Left lobe of liver (tissue), 2 donors: ENCODE data around the gene IL12RB1. TPM values are rescaled to one million over a fixed set of nuclear protein-coding genes. Genes with fewer than 3 reads are reported as not detected.
"Not testable (repeated sequence)": the region's sequence is repeated elsewhere in the genome, so short reads cannot be mapped to it uniquely, and the experiment has no call there.

Experiments
- ATAC-seq: fragments of 200-7000 bp; cut with Tn5 transposase; one replicate; pipeline ENCODE4 v1.9.1; 2020; ENCODE audit warnings: mild to moderate bottlenecking, moderate library complexity
- DNase-seq: peaks from one replicate; pipeline ENCODE4 v3.0.0-alpha.2; 2020; ENCODE audit warnings: low spot score
- total RNA-seq: library from RNA; stranded (reverse); gene quantifications from one replicate; pipeline ENCODE4 v1.2.1, GENCODE V29; 2021
- donor health status: DM: no; HTN: no; CAD: no; lungs with moderate emphysema.
- donor health status: DM: no; HTN: yes; CAD: no.

The IL12RB1 gene
- total RNA-seq, 1 donor from 2014 or later, result 0.25 TPM

DNA sequence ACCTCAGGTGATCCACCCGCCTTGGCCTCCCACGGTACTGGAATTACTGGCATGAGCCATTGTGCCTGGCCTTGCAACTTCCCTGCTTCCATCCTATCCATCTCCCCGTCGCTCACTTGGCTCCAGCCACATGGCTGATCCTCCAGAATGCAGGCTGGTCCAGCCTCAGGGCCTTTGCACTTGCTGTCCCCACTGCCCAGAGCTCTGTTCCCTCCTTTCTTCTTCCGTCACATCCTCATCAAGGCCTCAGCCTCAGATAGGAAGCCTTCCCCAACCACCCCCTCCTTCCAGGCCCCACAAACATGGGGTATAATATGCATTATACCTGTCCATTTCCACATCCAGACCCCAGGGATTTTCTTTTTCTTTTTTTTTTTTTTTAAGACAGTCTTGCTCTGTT lies 27.1 kb upstream of the IL12RB1 start:
- DNase-seq (no peak), ATAC-seq (no peak)

- DNase-seq (peak; percentile 85), ATAC-seq (peak; percentile 50)
Observed at GRCh38 chr19:18112989-18113478, 26.3 kb upstream of the IL12RB1 start.

- ATAC-seq, result no peak
- DNase-seq, result no peak
Observed at GRCh38 chr19:18110609-18111232, 24.0 kb upstream of the IL12RB1 start.

- peak; percentile 88 for DNase-seq
- peak; percentile 84 for ATAC-seq
Observed at GRCh38 chr19:18109733-18110608, 23.2 kb upstream of the IL12RB1 start.

DNA sequence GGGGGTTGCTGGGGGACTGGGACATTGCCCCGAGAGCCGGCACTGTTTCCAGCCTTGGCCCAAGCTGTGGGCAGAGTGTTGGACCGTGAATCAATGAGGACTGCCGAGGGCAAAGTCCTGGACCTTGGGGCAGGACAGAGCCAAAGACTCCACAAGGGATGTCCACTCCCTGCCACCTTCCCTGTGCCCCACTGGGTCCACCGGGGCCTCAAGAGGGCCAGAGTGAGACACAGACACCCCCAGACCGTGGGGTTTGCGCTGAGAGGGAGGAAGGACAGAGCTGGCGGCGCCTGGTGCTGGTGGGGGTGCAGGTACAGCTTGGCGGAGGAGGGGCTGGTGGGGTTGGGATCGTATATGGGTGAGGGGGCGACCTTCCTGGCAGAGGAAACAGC lies 22.6 kb upstream of the IL12RB1 start:
- peak; percentile 79 for ATAC-seq

DNA sequence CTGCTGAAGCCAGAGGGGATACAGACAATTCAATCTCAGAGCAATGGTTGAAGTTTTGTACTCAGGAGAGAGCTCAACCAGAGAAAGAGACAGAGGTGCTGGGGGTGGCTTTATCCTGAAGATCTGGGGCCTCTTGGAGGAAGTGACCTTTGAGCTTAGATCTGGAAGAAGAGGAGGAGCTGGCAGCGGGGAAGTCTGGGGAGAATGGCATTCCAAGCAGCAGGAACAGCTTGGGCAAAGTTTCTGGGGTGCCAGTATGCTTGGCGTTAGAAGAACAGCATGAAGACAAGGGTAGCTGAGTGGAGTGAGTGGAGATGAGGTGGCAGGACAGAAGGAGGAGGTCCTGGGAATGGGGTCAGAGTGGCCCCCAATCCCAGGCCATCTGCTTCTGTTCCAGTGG lies 22.2 kb upstream of the IL12RB1 start:
- ATAC-seq, result no peak
- no peak for DNase-seq

More for the DNA sequence above, 22.6 kb upstream of the IL12RB1 start:
- DNase-seq, result peak; percentile 93

DNA sequence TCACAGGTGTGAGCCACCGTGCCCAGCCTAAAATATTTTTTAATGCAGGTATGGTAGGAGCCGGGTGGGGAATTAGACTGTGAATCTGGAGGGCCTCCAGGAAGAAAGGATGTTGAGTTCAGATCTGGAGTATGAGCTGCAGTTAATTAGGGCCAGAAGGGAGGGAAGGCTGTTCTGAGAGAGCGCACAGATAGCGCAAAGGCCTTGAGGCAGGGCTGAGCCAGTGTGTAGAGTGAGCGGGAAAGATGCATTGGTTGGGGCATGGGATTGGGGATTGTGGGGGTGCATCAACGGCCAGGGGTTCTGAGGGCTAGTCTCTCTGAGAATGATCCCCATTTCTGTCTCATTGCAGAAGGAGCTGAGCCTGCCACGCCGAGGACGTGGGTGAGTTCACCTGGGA lies 20.5 kb upstream of the IL12RB1 start:
- no peak for DNase-seq
- no peak for ATAC-seq

DNA sequence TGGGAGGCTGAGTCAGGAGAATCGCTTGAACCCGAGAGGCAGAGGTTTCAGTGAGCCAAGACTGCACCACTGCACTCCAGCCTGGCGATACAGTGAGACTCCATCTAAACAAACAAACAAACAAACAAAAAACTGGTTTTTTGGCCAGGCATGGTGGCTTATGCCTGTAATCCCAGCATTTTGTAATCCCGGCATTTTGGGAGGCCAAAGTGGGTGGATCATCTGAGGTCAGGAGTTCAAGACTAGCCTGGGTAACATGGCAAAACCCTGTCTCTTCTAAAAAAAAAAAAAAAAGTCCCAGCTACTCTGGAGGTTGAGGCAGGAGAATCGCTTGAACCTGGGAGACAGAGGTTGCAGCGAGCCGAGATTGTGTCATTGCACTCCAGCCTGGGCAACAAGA lies 18.5 kb upstream of the IL12RB1 start:
- DNase-seq, ATAC-seq: not testable (repeated sequence)

DNA sequence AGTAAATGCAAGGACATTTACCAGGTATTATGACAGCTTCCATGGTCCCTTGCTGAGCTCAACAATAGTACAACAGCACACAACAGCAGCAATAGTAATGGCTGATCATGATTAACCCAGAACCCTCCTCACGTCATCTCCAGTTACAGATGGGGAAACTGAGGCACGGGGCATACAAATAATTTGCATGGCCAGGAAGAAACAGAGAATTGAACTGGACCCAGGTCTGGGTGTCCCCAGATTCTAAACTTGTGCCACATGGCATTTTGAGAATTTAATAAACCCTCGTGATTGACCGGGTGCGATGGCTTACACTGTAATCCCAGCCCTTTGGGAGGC lies 18.0 kb upstream of the IL12RB1 start:
- DNase-seq (no peak), ATAC-seq (no peak)

DNA sequence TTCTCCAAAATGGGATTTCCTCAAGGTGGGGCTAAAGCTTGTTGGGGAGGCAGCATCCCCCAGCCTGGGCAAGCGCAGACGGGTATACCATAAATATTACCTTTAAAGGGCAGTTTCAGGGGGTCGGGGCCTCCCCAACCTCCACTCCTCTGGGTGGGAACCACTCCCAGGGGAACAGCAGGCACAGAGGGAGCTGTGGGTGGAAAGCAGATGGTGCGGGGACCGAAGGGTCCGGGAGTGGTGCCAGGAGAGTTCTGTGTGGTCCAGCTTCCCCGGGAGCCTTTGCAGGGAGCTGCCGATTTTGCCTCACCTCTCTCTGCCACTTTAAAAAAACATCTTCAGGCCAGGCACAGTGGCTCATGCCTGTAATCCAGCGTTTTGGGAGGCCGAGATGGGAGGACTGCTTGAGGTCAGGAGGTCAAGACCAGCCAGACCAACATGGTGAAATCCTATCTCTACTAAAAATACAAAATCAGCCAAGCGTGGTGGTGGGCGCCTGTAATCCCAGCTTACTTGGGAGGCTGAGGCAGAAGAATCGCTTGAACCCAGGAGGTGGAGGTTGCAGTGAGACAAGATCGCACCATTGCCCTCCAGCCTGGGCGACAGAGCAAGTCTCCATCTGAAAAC lies 16.3 kb upstream of the IL12RB1 start:
- DNase-seq, result no peak
- ATAC-seq, result no peak

- DNase-seq, result peak; percentile 76
Observed at GRCh38 chr19:18101268-18101667, 14.5 kb upstream of the IL12RB1 start.

DNA sequence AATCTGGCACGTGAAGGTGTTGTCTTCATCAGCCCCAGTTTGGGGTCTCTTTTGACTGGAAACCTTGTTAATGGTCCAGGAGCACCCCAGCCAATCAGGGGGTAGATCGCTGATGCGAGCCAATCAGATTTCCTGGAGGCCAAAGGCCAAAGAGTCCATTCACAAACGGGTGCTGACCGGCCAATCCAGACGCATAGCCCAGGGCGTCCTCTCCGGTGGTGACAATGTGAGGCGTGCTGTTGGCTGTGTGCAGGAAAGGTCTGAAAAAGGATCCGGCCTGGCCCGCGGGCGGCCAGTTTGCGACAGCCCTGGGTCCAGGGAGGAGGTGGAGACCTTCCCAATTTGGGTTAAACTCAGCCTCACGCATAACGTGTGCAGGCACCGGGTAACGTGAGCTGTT lies 14.0 kb upstream of the IL12RB1 start:
- ATAC-seq, result peak; percentile 9
- no peak for DNase-seq

More at GRCh38 chr19:18101268-18101667, 14.5 kb upstream of the IL12RB1 start:
- peak; percentile 6 for ATAC-seq

GRCh38 chr19:18099623-18099995 lies 12.9 kb upstream of the IL12RB1 start:
- ATAC-seq (no peak), DNase-seq (no peak)

GRCh38 chr19:18098891-18099622 lies 12.3 kb upstream of the IL12RB1 start:
- DNase-seq (no peak), ATAC-seq (no peak)

DNA sequence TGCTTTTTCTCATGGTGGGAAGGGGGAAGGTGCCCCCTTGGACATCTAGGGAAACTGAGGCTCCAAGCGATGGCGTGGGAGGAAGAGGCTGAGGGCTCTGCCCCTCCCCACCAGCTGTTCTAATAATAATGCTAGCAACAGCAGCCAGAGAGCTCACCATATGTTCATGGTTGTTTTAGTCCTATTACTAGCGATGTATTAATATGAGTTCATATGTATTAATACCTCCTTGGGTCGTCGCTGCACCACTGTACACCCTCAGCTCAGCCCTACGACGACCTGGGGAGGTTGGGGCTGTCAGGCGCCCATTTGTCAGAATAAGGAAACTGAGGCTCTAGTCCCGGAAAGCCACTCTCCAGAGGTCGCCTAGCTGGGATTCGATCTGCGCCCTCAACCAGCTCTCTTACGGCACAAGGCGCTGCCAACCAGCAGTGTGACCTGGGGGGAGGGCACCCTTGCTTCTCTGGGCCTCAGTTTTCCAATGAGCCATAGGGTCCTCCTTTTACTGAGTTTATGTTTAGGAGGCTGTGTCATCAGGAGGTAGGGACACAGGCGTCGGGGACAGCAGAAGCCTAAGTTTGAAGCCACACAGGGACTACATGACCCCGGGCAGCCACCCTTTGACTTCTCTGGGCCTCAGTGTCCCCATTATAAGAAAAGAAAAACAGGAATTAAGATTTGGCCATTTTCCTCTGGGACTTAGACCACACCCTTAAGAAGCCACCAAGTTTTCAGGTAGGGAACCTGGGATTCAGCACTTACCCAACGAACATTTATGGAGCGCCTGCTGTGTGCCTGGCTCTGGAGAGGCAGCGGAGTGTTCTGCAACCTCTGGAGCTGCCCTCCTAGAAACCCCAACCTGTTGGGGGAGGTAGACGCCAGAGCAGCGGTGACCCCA lies 11.5 kb upstream of the IL12RB1 start:
- no peak for ATAC-seq

GRCh38 chr19:18097217-18097992 lies 10.7 kb upstream of the IL12RB1 start, which contains the start of gene MAST3:
TSS of gene MAST3 (plus strand) at chr19:18097778. CDS start at chr19:18097793, 15 bp downstream.
- peak; percentile 93 for DNase-seq
- peak; percentile 96 for ATAC-seq

More for the DNA sequence above, 11.5 kb upstream of the IL12RB1 start:
- no peak for DNase-seq

- no peak for ATAC-seq
- DNase-seq, result no peak
Observed at GRCh38 chr19:18096258-18096657, 9.5 kb upstream of the IL12RB1 start.

DNA sequence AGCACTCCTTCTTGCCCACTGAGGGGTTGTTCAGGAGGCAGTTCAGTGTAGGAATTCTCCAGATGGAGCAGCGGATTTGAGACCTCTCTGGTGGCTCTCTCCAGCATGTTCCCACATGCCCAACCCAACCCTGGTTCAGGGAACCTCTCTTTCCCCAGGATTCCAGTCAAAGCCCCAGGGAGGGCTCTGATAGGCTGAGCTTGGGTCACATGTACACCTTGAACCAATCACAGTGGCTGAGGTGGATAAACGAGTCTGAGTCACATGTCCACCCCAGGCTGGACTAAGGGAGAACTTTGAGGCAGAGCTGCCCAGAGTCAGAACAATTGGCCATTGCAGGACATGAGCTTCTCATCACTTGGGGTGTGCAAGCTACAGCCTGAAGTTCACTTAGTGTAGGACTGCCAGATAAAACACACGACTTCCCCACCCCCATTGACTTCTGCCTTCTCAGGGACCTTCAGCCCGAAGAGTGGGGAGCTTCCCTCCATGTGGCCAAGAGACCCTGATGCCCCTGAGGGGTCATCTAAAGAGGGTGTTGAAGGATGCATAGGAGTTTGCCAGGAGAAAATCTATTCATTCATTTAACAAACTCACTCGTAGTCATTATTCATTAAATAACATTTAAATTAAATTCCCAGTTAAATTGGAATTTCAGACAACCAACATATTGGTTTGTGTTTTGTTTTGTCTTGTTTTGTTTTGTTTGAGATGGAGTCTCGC lies 6.9 kb upstream of the IL12RB1 start:
- ATAC-seq, result no peak
- no peak for DNase-seq
